Measurements from ENCODE around the gene CCL16.
"Not testable (repeated sequence)": the region's sequence is repeated elsewhere in the genome, so short reads cannot be mapped to it uniquely, and the experiment has no call there.

CCL16 gene

GRCh38 chr17:35981246-35981645, at the start of gene CCL16:
Gene CCL16, minus strand, starts transcription at chr17:35981497. Its CDS starts 77 bp downstream, at chr17:35981420.
- DNase-seq (ENCODE audit: low read depth in 1 of 2, low spot score in 1 of 2), result no peak

DNA sequence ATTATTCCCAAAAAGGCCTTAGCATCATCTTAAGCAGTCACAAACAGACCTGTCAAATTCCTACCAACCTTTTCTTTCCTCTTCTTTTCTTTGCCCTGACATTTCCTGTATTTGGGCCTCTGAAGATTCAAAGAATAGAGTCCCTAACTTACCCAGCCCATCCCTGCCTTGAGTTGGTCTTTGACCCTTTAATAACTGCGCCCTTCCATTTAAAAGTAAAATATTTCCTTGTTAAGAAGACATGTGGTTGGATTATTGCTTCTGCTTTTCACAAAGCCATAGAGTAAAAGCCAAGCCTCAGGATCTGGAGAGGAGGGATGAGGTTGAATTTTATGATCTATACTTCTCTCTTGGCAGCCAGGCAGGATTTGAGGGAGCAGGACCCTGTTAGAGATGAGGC, 49.7 kb upstream of the CCL16 start:
- DNase-seq (ENCODE audit: low read depth in 1 of 2, low spot score in 1 of 2), result no peak

DNA sequence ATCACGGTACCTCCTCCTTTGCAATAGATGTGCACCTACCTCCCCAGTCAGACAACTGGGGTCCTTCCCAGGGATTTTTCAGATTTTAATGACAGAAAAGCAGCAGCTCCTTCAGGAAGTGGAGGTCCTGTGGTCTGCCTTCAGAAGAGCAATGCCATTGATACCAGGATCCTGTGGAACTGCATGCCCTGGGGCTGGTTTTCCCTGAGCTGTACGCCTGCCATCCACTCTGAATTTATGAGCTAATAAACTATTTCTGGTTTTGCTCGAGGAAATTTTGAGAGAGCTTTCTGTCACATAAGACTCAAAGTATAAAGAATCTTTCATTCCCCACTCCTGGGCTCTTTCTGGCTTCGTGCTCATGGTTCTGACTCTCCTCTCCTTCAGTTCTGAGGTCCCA, 46.5 kb upstream of the CCL16 start:
- DNase-seq (ENCODE audit: low read depth in 1 of 2, low spot score in 1 of 2), result no peak

DNA sequence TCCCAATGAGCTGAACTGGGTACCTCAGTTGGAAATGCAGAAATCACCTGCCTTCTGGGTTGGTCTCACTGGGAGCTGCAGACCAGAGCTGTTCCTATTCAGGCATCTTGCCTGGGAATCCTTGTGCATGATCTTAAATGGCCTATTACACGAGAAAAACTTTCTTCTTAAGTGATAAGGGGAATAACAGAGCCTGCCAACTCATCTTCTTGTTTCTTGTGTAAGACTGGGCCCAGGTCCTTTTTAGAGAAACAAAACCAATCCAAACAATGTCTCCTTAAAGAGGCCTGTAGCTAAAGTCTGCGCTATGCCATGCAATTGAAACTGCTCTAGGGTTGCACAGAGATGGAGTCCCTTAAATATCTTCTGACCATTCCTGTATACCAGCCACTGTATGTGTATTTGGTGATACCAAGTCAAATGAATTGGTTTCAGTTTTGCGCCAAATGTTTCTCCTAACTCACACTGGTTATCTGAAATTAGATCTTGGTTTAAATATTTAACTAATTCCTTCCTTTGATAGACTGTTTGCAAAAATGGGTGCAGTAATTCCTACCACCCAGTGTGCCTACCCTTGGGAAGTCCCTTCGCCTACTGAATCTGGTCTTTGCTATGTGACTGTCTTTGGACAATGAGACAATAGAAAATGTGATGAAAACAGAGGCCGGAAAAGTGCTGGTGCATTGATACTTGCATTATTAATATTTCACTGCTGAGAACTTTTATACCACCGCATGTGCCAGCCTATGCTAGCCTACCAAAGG, 43.0 kb upstream of the CCL16 start:
- DNase-seq (ENCODE audit: low read depth in 1 of 2, low spot score in 1 of 2), result no peak

DNA sequence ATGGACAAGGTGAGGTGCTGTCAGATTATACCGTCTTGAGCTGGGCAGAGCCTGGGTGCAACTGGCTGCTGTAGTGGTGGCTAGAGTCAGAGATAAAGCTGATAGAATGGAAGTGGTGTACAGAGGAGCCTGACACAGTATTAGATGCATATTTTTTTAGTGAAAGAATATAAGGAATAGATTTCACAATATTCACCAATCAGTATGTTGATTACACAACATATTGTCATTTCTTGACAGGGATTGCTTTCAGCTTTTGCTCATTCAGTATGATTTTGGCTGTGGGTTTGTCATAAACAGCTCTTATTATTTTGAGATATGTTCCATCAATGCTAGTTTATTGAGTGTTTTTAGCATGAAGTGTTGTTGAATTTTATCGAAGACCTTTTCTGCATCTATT, 38.1 kb upstream of the CCL16 start:
- no peak for DNase-seq (ENCODE audit: low read depth in 1 of 2, low spot score in 1 of 2)

GRCh38 chr17:36017799-36018198, 36.5 kb upstream of the CCL16 start, which contains the start of gene CCL23:
Gene CCL23, minus strand, starts transcription at chr17:36017972. Its CDS starts 75 bp downstream, at chr17:36017897.
- no peak for DNase-seq (ENCODE audit: low read depth in 1 of 2, low spot score in 1 of 2)

GRCh38 chr17:36016555-36016954, 35.3 kb upstream of the CCL16 start:
- DNase-seq (ENCODE audit: low read depth in 1 of 2, low spot score in 1 of 2), result no peak

DNA sequence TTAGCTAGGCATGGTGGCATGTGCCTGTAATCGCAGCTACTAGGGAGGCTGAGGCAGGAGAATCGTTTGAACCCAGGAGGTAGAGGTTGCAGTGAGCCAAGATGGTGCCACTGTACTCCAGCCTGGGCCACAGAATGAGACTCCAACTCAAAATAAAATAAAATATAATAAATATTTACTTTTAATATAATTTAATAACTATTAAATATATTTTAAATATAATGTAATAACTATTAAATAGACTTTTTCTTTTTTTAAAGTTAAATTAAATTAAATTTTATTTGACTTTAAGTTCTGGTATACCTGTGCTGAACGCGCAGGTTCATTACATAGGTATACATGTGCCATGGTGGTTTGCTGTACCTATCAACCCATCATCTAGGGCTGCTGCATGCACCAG, 34.6 kb upstream of the CCL16 start:
- not testable (repeated sequence) for DNase-seq (ENCODE audit: low read depth in 1 of 2, low spot score in 1 of 2)

- no peak for DNase-seq (ENCODE audit: low read depth in 1 of 2, low spot score in 1 of 2)
Observed at GRCh38 chr17:36014946-36015345, 33.6 kb upstream of the CCL16 start.

DNA sequence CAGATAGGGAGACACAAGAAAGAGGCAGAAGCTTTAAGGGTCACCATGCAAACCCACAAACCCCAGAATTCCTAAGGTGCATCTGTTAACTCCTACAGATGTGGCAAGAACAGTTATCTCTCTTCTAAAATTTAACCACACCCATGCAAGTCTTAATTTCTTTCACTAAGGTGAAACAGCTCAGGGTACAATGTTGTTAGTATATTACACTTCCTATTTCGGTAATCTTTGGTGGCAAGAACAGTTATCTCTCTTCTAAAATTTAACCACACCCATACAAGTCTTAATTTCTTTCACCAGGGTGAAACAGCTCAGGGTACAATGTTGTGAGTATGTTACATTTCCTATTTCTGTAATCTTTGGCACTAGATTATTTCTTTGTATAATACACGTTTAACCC, 29.9 kb upstream of the CCL16 start:
- no peak for DNase-seq (ENCODE audit: low read depth in 1 of 2, low spot score in 1 of 2)

GRCh38 chr17:36008998-36009665, 27.8 kb upstream of the CCL16 start:
- no peak for DNase-seq (ENCODE audit: low read depth in 1 of 2, low spot score in 1 of 2)

- DNase-seq (ENCODE audit: low read depth in 1 of 2, low spot score in 1 of 2), result no peak
Observed at GRCh38 chr17:36004594-36005108, 23.4 kb upstream of the CCL16 start.

DNA sequence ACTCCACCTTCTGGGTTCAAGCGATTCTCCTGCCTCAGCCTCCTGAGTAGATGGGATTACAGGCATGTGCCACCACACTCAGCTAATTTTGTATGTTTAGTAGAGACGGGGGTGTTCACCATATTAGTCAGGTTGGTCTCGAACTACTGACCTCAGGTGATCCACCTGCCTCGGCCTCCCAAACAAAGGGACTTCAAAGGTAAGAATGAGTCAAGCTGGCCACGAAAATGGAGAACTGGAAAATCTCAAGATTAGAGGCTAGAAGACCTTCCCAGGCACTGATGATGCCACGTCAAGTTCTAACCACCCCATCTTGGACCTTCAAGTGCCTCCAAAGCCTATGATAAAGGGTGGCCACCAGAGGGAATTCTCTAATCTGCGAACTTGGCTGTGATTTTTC, 21.3 kb upstream of the CCL16 start:
- DNase-seq (ENCODE audit: low read depth in 1 of 2, low spot score in 1 of 2), result no peak

GRCh38 chr17:36001862-36002603, 20.7 kb upstream of the CCL16 start:
- DNase-seq (ENCODE audit: low read depth in 1 of 2, low spot score in 1 of 2), result no peak

DNA sequence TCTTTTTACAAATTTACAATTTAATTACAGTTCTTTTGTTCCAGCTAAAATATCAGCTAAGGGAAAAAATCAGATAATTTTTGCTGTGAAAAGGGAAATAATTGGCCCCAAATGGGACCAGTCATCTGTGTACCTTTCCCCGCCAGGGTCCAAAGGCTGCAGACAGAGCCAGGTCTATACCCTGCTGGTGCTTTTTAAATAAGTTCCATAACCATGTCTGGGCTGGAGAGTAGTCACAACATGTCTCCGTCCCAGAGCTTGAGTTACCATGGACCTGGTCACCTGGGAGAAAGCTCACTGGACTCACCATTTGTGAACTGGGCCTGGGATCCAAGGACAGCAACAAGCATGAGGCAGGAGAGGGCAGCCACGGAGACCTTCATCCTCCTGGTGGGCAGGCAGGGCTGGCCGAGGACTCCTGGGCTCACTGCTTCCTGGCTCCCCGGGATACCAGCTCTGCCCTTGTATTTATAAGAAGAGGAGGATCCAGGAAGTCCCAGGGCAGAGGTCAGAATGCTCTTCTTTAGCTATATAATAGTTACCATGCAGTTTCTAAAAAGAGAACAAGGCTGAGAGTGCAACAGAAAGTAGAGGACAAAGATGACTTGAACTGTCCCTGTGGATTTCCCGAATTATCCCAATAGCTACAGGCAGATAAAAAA, 19.9 kb upstream of the CCL16 start, which contains the start of gene CCL15:
Gene CCL15 (minus strand): TSS at position 444 of the 662 bp plus-strand sequence. CDS start 61 bp downstream, at position 383.
- DNase-seq (ENCODE audit: low read depth in 1 of 2, low spot score in 1 of 2), result no peak

- no peak for DNase-seq (ENCODE audit: low read depth in 1 of 2, low spot score in 1 of 2)
Observed at GRCh38 chr17:36000732-36001109, 19.4 kb upstream of the CCL16 start.

DNA sequence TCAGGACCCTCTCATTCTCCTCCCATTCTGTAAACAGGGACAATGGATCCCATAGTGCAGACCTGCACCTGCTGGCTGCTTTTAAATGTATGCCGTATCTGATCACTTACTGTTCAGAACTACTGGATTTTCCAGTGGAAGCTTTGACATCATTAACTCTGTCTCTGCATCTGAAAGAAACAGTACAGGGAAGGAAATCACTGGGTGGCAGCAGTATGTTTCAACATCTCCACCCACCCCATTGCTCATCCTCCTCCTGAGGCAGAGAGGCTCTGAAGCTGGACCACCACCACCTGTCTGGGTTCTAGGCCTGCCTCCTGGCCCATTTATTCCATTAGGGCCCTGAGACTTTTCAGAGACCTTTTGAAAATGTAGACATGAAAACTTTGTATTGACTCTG, 17.5 kb upstream of the CCL16 start:
- no peak for DNase-seq (ENCODE audit: low read depth in 1 of 2, low spot score in 1 of 2)

GRCh38 chr17:35998018-35998545, 16.8 kb upstream of the CCL16 start:
- no peak for DNase-seq (ENCODE audit: low read depth in 1 of 2, low spot score in 1 of 2)

DNA sequence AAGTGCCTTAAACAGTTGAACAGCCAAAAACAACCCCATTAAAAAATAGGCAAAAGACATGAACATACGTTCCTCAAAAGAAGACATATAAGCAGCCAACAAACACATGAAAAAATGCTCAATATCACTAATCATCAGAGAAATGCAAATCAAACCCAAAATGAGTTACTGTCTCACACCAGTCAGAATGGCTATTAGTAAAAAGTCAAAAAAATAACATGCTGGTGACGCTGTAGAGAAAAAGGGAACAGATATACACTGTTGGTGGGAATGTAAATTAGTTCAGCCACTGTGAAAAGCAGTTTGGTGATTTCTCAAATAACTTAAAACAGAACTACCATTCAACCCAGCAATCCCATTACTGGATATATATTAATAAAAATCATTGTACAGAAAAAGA, 14.0 kb upstream of the CCL16 start:
- not testable (repeated sequence) for DNase-seq (ENCODE audit: low read depth in 1 of 2, low spot score in 1 of 2)

GRCh38 chr17:35991075-35991474, 9.8 kb upstream of the CCL16 start:
- no peak for DNase-seq (ENCODE audit: low read depth in 1 of 2, low spot score in 1 of 2)

DNA sequence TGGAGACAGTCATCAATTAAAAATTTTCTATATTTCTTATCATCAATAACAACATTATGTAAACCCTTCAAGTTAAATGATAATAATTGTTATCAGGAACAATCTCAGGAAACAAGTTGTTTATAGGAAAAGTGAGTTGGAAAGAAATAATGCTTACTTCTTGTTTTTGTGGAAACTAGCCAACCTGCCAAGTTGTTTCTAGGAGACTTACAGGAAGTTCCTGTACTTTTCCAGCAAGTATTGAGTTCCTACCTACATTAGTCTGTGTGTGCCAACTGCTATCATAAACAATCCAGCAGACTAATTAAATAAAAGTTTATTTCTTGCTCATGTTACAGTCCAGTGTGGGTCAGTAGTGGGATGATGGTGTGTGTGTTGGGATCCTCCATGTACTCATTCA, 6.9 kb upstream of the CCL16 start:
- no peak for DNase-seq (ENCODE audit: low read depth in 1 of 2, low spot score in 1 of 2)
